Spinal cord (tissue), 10 donors: ENCODE measurements around the gene CCT6B. TPM values are rescaled to one million over a fixed set of nuclear protein-coding genes. Genes with fewer than 3 reads are reported as not detected.

ENCODE experiments used
- DNase-seq, 6 donors: peaks; one replicate each; pipeline versions ENCODE4 v3.0.0 to v3.0.0-alpha.2; 2013 to 2015; ENCODE audit warnings: low spot score in 6 of 6, low read depth in 4 of 6
- H3K27ac ChIP-seq: one replicate; pipeline ENCODE4 v1.5.1; 2013; ENCODE audit warnings: low read depth, low read length, control low read depth
- H3K27me3 ChIP-seq: one replicate; pipeline ENCODE4 v1.6.1; 2013; ENCODE audit warnings: low read length; ENCODE audit not compliant: control insufficient read depth, insufficient read depth
- H3K36me3 ChIP-seq: one replicate; pipeline ENCODE4 v1.6.1; 2013; ENCODE audit warnings: low read length; ENCODE audit not compliant: control insufficient read depth, insufficient read depth
- H3K4me1 ChIP-seq: one replicate; pipeline ENCODE4 v1.6.1; 2013; ENCODE audit warnings: low read length; ENCODE audit not compliant: control insufficient read depth, insufficient read depth
- H3K4me3 ChIP-seq: one replicate; pipeline ENCODE4 v1.5.1; 2013; ENCODE audit warnings: low read depth, low read length, control low read depth
- H3K9me3 ChIP-seq: one replicate; pipeline ENCODE4 v1.6.1; 2013; ENCODE audit warnings: low read length; ENCODE audit not compliant: control insufficient read depth, insufficient read depth
- WGBS: methylation state at CpG from one replicate; pipeline ENCODE4 v1.1.5; 2013; ENCODE audit warnings: missing lambda C conversion rate; ENCODE audit not compliant: insufficient coverage; 5-methylcytosine and 5-hydroxymethylcytosine counted together
- polyA plus RNA-seq, 2 donors: library from polyadenylated mRNA; unstranded; fragments of 120-200 nt; gene quantifications; one replicate each; pipeline ENCODE4 v1.2.1, GENCODE V29; 2013; ENCODE audit not compliant: insufficient read length in 2 of 2
- total RNA-seq, 2 donors: library from RNA; depleted of rRNA in 1 of 2; stranded (reverse); fragments of 120-200 nt in 1 of 2; fragments of >200 nt in 1 of 2; gene quantifications; one replicate each; pipeline versions ENCODE4 v1.2.3 to v1.2.4, GENCODE V29; 2013 to 2014
- donor health status: healthy.

The CCT6B gene
- total and polyA plus RNA-seq, 4 donors: 2.7 to 5.3 (median 4.7) TPM

GRCh38 chr17:34930283-34930682 lies 31.0 kb downstream of the CCT6B start:
- no peaks in the 10 kb centered on the region for H3K36me3 ChIP-seq
- DNase-seq: no peak
- H3K27ac ChIP-seq: no peak overlapping the region
- H3K9me3 ChIP-seq: no peaks in the 10 kb centered on the region
- no peaks in the 10 kb centered on the region for H3K27me3 ChIP-seq
- no peaks in the 10 kb centered on the region for H3K4me1 ChIP-seq
- H3K4me3 ChIP-seq: no peak overlapping the region

- WGBS: no CpG with 5 or more reads among the region's 3 CpGs
- no peak overlapping the region for H3K27ac ChIP-seq
- H3K4me1 ChIP-seq: no peaks in the 10 kb centered on the region
- no peaks in the 10 kb centered on the region for H3K27me3 ChIP-seq
- H3K36me3 ChIP-seq: no peaks in the 10 kb centered on the region
- H3K4me3 ChIP-seq: no peak overlapping the region
- no peaks in the 10 kb centered on the region for H3K9me3 ChIP-seq
- no peak for DNase-seq
These were observed 34.6 kb downstream of the CCT6B start for GRCh38 chr17:34926661-34927060.

- whole genome bisulfite sequencing: 90% methylated on average over 2 of the region's 4 CpGs
- no peaks in the 10 kb centered on the region for H3K27me3 ChIP-seq
These were observed 40.6 kb downstream of the CCT6B start for GRCh38 chr17:34920676-34921075.

GRCh38 chr17:34917381-34917780 lies 43.9 kb downstream of the CCT6B start:
- 80% methylated on average over 1 of the region's 1 CpG for WGBS
- no peak overlapping the region for H3K4me3 ChIP-seq
- H3K27ac ChIP-seq: no peak overlapping the region
- no peaks in the 10 kb centered on the region for H3K27me3 ChIP-seq
- no peaks in the 10 kb centered on the region for H3K4me1 ChIP-seq
- no peak for DNase-seq
- no peaks in the 10 kb centered on the region for H3K9me3 ChIP-seq
- no peaks in the 10 kb centered on the region for H3K36me3 ChIP-seq

More at GRCh38 chr17:34920676-34921075, 40.6 kb downstream of the CCT6B start:
- Histone ChIP-seq H3K4me1 (no peaks in the 10 kb centered on the region), H3K4me3 (no peak overlapping the region), H3K9me3 (no peaks in the 10 kb centered on the region), H3K36me3 (no peaks in the 10 kb centered on the region), H3K27ac (no peak overlapping the region)
- DNase-seq: no peak

GRCh38 chr17:34916120-34916519 lies 45.1 kb downstream of the CCT6B start:
- Histone ChIP-seq H3K27ac (no peak overlapping the region), H3K4me3 (no peak overlapping the region), H3K36me3 (no peaks in the 10 kb centered on the region), H3K27me3 (no peaks in the 10 kb centered on the region), H3K9me3 (no peaks in the 10 kb centered on the region), H3K4me1 (no peaks in the 10 kb centered on the region)
- DNase-seq: no peak
- WGBS: 17% methylated on average over 1 of the region's 2 CpGs

GRCh38 chr17:34913001-34913400 lies 48.3 kb downstream of the CCT6B start:
- Histone ChIP-seq H3K4me3 (no peak overlapping the region), H3K27me3 (no peaks in the 10 kb centered on the region), H3K9me3 (no peaks in the 10 kb centered on the region), H3K36me3 (no peaks in the 10 kb centered on the region), H3K27ac (no peak overlapping the region), H3K4me1 (no peaks in the 10 kb centered on the region)
- no CpG with 5 or more reads among the region's 1 CpG for WGBS
- no peak for DNase-seq

- H3K4me3 ChIP-seq: no peak overlapping the region
- H3K4me1 ChIP-seq: no peaks in the 10 kb centered on the region
- H3K9me3 ChIP-seq: no peaks in the 10 kb centered on the region
- H3K36me3 ChIP-seq: no peaks in the 10 kb centered on the region
- no peaks in the 10 kb centered on the region for H3K27me3 ChIP-seq
- H3K27ac ChIP-seq: no peak overlapping the region
- DNase-seq: no peak
- WGBS: no CpG with 5 or more reads among the region's 5 CpGs
These were observed 52.2 kb downstream of the CCT6B start for GRCh38 chr17:34909040-34909439.

- Histone ChIP-seq H3K9me3 (no peaks in the 10 kb centered on the region), H3K27ac (no peak overlapping the region), H3K4me1 (peaks cover 3% of the 10 kb centered on the region), H3K4me3 (no peak overlapping the region), H3K27me3 (no peaks in the 10 kb centered on the region), H3K36me3 (no peaks in the 10 kb centered on the region)
- DNase-seq: no peak
- no CpG with 5 or more reads among the region's 4 CpGs for WGBS
These were observed 58.3 kb downstream of the CCT6B start for GRCh38 chr17:34902831-34903547.

GRCh38 chr17:34899643-34900291 lies 61.5 kb downstream of the CCT6B start:
- WGBS: 75% methylated on average over 3 of the region's 6 CpGs
- no peak overlapping the region for H3K27ac ChIP-seq

GRCh38 chr17:34895383-34895782 lies 65.9 kb downstream of the CCT6B start:
- Histone ChIP-seq H3K4me1 (peaks cover 16% of the 10 kb centered on the region), H3K4me3 (no peak overlapping the region), H3K9me3 (no peaks in the 10 kb centered on the region), H3K27me3 (peaks cover 2% of the 10 kb centered on the region), H3K36me3 (no peaks in the 10 kb centered on the region), H3K27ac (no peak overlapping the region)
- WGBS: 17% methylated on average over 4 of the region's 5 CpGs
- peak in 1 of 6 donors; percentile 74 for DNase-seq

More at GRCh38 chr17:34899643-34900291, 61.5 kb downstream of the CCT6B start:
- Histone ChIP-seq H3K27me3 (no peaks in the 10 kb centered on the region), H3K4me1 (peaks cover 9% of the 10 kb centered on the region), H3K4me3 (no peak overlapping the region), H3K36me3 (no peaks in the 10 kb centered on the region), H3K9me3 (no peaks in the 10 kb centered on the region)
- DNase-seq: peak in 1 of 6 donors; percentile 54
